HEK293 (cell line): ENCODE data around the gene ZC3H7B.

Source experiments
- CTCF ChIA-PET: fragments of 350-600 bp; formaldehyde crosslinking; extraction: SDS; loops from one replicate; lab custom pipeline; 2021; ENCODE audit warnings: antibody characterized with exemption; lab: Yijun Ruan, JAX
- POLR2A ChIA-PET: fragments of 300-600 bp; formaldehyde crosslinking; extraction: SDS; loops from one replicate; lab custom pipeline; 2020; ENCODE audit warnings: antibody characterized with exemption, inconsistent platforms; lab: Yijun Ruan, JAX
- H3K27ac ChIP-seq: fragments of 200-500 bp; sonication (Bioruptor generic); 2 replicates; pipeline ENCODE4 v1.5.1; 2014; ENCODE audit warnings: low read depth, low read length, control low read depth, inconsistent platforms; ENCODE audit errors: extremely low read depth
- H3K36me3 ChIP-seq, 2 experiments: fragments of 200-500 bp in 1 of 2; sonication (Bioruptor generic) in 1 of 2; 1 replicate in 1 of 2; 2 replicates in 1 of 2; pipeline ENCODE4 v1.5.1; 2014 to 2017; ENCODE audit warnings: inconsistent platforms in 2 of 2, low read length in 2 of 2; ENCODE audit not compliant: control insufficient read depth in 2 of 2, insufficient read depth in 1 of 2
- H3K4me1 ChIP-seq: fragments of 200-500 bp; sonication (Bioruptor generic); 2 replicates; pipeline ENCODE4 v1.5.1; 2014; ENCODE audit warnings: mild to moderate bottlenecking, low read length, inconsistent platforms; ENCODE audit not compliant: control insufficient read depth, insufficient read depth
- H3K4me3 ChIP-seq: 2 replicates; pipeline ENCODE4 v1.5.1; 2011; ENCODE audit warnings: low read depth, mild to moderate bottlenecking, control low read depth, low read length, moderate library complexity
- H3K9me3 ChIP-seq: fragments of 200-500 bp; sonication (Bioruptor generic); 2 replicates; pipeline ENCODE4 v1.5.1; 2014; ENCODE audit warnings: low read depth, low read length, inconsistent platforms; ENCODE audit not compliant: control insufficient read depth, insufficient read depth
- GFI1B ChIP-seq: fragments of 450-650 bp; formaldehyde crosslinking; IDR thresholded peaks from 2 replicates; pipeline ENCODE4 v1.5.1; 2016; ENCODE audit warnings: missing biosample characterization, missing genetic modification characterization
- GLIS1 ChIP-seq: fragments of 450-650 bp; formaldehyde crosslinking; IDR thresholded peaks from 2 replicates; pipeline ENCODE4 v1.5.1; 2016; ENCODE audit warnings: missing biosample characterization, missing genetic modification characterization
- IKZF3 ChIP-seq: fragments of 450-650 bp; IDR thresholded peaks from 2 replicates; pipeline ENCODE4 v1.5.0; 2018; ENCODE audit warnings: missing biosample characterization, mild to moderate bottlenecking, missing genetic modification characterization, moderate library complexity
- REPIN1 ChIP-seq: fragments of 450-650 bp; formaldehyde crosslinking; IDR thresholded peaks from 2 replicates; pipeline ENCODE4 v1.5.1; 2017; ENCODE audit warnings: missing biosample characterization, missing genetic modification characterization, low read depth
- SP2 ChIP-seq: fragments of 450-650 bp; formaldehyde crosslinking; IDR thresholded peaks from 2 replicates; pipeline ENCODE4 v1.5.1; 2016; ENCODE audit warnings: missing biosample characterization, missing genetic modification characterization
- ZBTB21 ChIP-seq: fragments of 450-650 bp; formaldehyde crosslinking; IDR thresholded peaks from 2 replicates; pipeline ENCODE4 v1.5.1; 2017; ENCODE audit warnings: missing biosample characterization, missing genetic modification characterization
- ZNF114 ChIP-seq: fragments of 450-650 bp; formaldehyde crosslinking; IDR thresholded peaks from 2 replicates; pipeline ENCODE4 v1.5.0; 2017; ENCODE audit warnings: missing biosample characterization, missing genetic modification characterization
- ZNF140 ChIP-seq: fragments of 450-650 bp; formaldehyde crosslinking; IDR thresholded peaks from 2 replicates; pipeline ENCODE4 v1.5.1; 2016; ENCODE audit warnings: missing biosample characterization, missing genetic modification characterization
- ZNF16 ChIP-seq: fragments of 450-650 bp; formaldehyde crosslinking; IDR thresholded peaks from 2 replicates; pipeline ENCODE4 v1.5.1; 2016; ENCODE audit warnings: low read depth, missing biosample characterization, missing genetic modification characterization
- ZNF169 ChIP-seq: fragments of 450-650 bp; formaldehyde crosslinking; IDR thresholded peaks from 2 replicates; pipeline ENCODE4 v1.5.1; 2016; ENCODE audit warnings: missing biosample characterization, missing genetic modification characterization
- ZNF24 ChIP-seq: fragments of 450-650 bp; formaldehyde crosslinking; IDR thresholded peaks from 2 replicates; pipeline ENCODE4 v1.5.1; 2016; ENCODE audit warnings: missing biosample characterization, missing genetic modification characterization
- ZNF302 ChIP-seq: fragments of 450-650 bp; formaldehyde crosslinking; IDR thresholded peaks from 2 replicates; pipeline ENCODE4 v1.5.1; 2016; ENCODE audit warnings: missing biosample characterization, missing genetic modification characterization, low read depth
- ZNF335 ChIP-seq: fragments of 450-650 bp; formaldehyde crosslinking; conservative IDR thresholded peaks from 2 replicates; pipeline ENCODE4 v1.5.1; 2016; ENCODE audit warnings: missing biosample characterization, missing genetic modification characterization
- ZNF341 ChIP-seq: fragments of 450-650 bp; formaldehyde crosslinking; IDR thresholded peaks from 2 replicates; pipeline ENCODE4; 2016; ENCODE audit warnings: low read depth, missing biosample characterization, missing genetic modification characterization
- ZNF510 ChIP-seq: fragments of 450-650 bp; formaldehyde crosslinking; IDR thresholded peaks from 2 replicates; pipeline ENCODE4 v1.5.1; 2018; ENCODE audit warnings: mild to moderate bottlenecking, missing genetic modification characterization, missing biosample characterization; ENCODE audit not compliant: insufficient replicate concordance
- ZNF558 ChIP-seq: fragments of 450-650 bp; formaldehyde crosslinking; IDR thresholded peaks from 2 replicates; pipeline ENCODE4 v1.5.1; 2016; ENCODE audit warnings: missing biosample characterization, missing genetic modification characterization
- ZNF560 ChIP-seq: fragments of 450-650 bp; formaldehyde crosslinking; IDR thresholded peaks from 2 replicates; pipeline ENCODE4 v1.5.1; 2017; ENCODE audit warnings: missing biosample characterization, missing genetic modification characterization, borderline replicate concordance
- ZNF571 ChIP-seq: fragments of 450-650 bp; formaldehyde crosslinking; IDR thresholded peaks from 2 replicates; pipeline ENCODE4 v1.5.0; 2017; ENCODE audit warnings: missing biosample characterization, missing genetic modification characterization
- ZNF701 ChIP-seq: fragments of 450-650 bp; formaldehyde crosslinking; IDR thresholded peaks from 2 replicates; pipeline ENCODE4 v1.5.1; 2016; ENCODE audit warnings: missing biosample characterization, missing genetic modification characterization
- ZNF76 ChIP-seq: fragments of 450-650 bp; formaldehyde crosslinking; IDR thresholded peaks from 2 replicates; pipeline ENCODE4; 2016; ENCODE audit warnings: low read depth, missing biosample characterization, missing genetic modification characterization, borderline replicate concordance
- ZNF776 ChIP-seq: fragments of 450-650 bp; formaldehyde crosslinking; IDR thresholded peaks from 2 replicates; pipeline ENCODE4 v1.5.0; 2017; ENCODE audit warnings: missing biosample characterization, missing genetic modification characterization, borderline replicate concordance
- ZNF792 ChIP-seq: fragments of 450-650 bp; formaldehyde crosslinking; IDR thresholded peaks from 2 replicates; pipeline ENCODE4 v1.5.1; 2016; ENCODE audit warnings: missing biosample characterization, missing genetic modification characterization
- TF ChIP-seq, protein P1 (sequence below): fragments of 450-650 bp; formaldehyde crosslinking; IDR thresholded peaks from 2 replicates; pipeline ENCODE4 v1.5.1; 2016; ENCODE audit warnings: missing biosample characterization, missing genetic modification characterization
- TF ChIP-seq, protein P2 (sequence below): fragments of 450-650 bp; formaldehyde crosslinking; IDR thresholded peaks from 2 replicates; pipeline ENCODE4 v1.5.1; 2016; ENCODE audit warnings: missing biosample characterization, missing genetic modification characterization
- TF ChIP-seq, protein P3 (sequence below): fragments of 450-650 bp; formaldehyde crosslinking; IDR thresholded peaks from 2 replicates; pipeline ENCODE4 v1.5.1; 2016; ENCODE audit warnings: missing biosample characterization, missing genetic modification characterization
- TF ChIP-seq, protein P4 (sequence below): fragments of 450-650 bp; formaldehyde crosslinking; IDR thresholded peaks from 2 replicates; pipeline ENCODE4 v1.5.1; 2016; ENCODE audit warnings: missing biosample characterization, missing genetic modification characterization
- TF ChIP-seq, protein P5 (sequence below): fragments of 450-650 bp; formaldehyde crosslinking; IDR thresholded peaks from 2 replicates; pipeline ENCODE4 v1.5.1; 2017; ENCODE audit warnings: missing biosample characterization, missing genetic modification characterization

The ZC3H7B gene

DNA sequence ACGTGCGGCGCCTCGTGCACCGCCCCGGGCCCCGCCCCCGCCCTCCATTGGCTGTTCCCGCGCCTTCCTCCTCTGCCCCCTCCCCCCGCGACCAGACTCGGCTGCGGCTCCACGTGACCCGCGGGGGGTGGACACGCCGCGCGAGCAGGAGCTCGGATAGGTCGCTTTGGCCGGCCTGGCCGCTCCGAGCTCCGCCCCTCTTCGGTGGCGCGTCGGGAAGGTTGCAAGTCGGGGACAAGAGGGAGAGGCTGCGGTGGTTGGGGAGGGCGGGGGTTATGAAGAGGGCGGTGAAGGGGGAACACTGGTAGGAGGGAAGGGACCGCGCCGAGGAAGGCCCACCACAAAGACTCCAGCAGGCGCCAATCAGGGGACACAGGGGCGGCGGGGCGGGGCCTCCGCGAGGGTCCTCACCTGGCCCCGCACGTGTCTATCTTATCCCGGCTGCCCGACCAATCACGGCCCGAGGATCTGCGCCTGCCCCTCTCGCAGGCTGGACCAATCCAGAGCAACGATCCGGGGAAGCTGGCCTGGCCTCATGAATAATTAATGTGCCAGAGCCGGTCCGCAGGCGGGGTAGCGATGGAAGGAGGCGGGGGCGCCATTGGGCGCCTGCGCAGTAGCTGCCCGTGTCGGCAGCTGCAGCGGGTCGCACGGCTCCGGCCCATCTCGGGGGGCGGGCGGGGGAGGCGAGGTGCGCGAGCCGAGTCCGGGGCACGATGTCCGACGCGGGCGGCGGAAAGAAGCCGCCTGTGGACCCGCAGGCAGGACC, 80.2 kb downstream of the ZC3H7B start, which contains the start of gene TEF:
Gene TEF, plus strand, starts transcription at position 614 of the 769 bp plus-strand sequence. Its CDS starts 103 bp downstream, at position 717.
- ChIA-PET CTCF (interaction anchor here (0.6 to 3.4 kb wide), 3 partner anchors 22 to 278 kb away, joined by 3 to 14 read pairs (median 4); no protein-coding TSS in a partner anchor), POLR2A (interaction anchor here (0.6 to 3.0 kb wide), 38 partner anchors 10 to 430 kb away, joined by 3 to 52 read pairs (median 4); partner anchors contain the start of genes ACO2, DESI1, PHF5A and PMM1)
- H3K27ac ChIP-seq: peak within 1 kb of the TSS; percentile 75
- H3K4me3 ChIP-seq: peak within 1 kb of the TSS; percentile 66
- no peaks in the 10 kb centered on the region for H3K36me3 ChIP-seq
- H3K9me3 ChIP-seq: no peaks in the 10 kb centered on the region
- peaks cover 9% of the 10 kb centered on the region for H3K4me1 ChIP-seq
- TF ChIP-seq ZBTB21 (no peak), ZNF792 (tag by site-specific recombination) (no peak), ZNF341 (tag by site-specific recombination) (peak; percentile 97), GFI1B (tag by site-specific recombination) (no peak), ZNF776 (tag by site-specific recombination) (no peak), ZNF302 (no peak), ZNF701 (tag by site-specific recombination) (no peak), SP2 (tag by site-specific recombination) (peak; percentile 94), IKZF3 (tag by site-specific recombination) (no peak), ZNF16 (tag by site-specific recombination) (no peak), ZNF24 (tag by site-specific recombination) (no peak), ZNF76 (tag by site-specific recombination) (peak; percentile 63; the same call in 1 of the 2 replicates), GLIS1 (tag by site-specific recombination) (peak; percentile 68), ZNF560 (tag by site-specific recombination) (no peak), ZNF114 (tag by site-specific recombination) (no peak), ZNF510 (tag by site-specific recombination) (no peak), REPIN1 (tag by site-specific recombination) (no peak), ZNF558 (tag by site-specific recombination) (no peak), ZNF571 (no peak), ZNF169 (no peak), ZNF335 (peak; percentile 93), ZNF140 (tag by site-specific recombination) (no peak)
- TF ChIP-seq, protein P1, sequence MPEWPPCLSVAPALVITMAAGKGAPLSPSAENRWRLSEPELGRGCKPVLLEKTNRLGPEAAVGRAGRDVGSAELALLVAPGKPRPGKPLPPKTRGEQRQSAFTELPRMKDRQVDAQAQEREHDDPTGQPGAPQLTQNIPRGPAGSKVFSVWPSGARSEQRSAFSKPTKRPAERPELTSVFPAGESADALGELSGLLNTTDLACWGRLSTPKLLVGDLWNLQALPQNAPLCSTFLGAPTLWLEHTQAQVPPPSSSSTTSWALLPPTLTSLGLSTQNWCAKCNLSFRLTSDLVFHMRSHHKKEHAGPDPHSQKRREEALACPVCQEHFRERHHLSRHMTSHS: no peak
- TF ChIP-seq, protein P2, sequence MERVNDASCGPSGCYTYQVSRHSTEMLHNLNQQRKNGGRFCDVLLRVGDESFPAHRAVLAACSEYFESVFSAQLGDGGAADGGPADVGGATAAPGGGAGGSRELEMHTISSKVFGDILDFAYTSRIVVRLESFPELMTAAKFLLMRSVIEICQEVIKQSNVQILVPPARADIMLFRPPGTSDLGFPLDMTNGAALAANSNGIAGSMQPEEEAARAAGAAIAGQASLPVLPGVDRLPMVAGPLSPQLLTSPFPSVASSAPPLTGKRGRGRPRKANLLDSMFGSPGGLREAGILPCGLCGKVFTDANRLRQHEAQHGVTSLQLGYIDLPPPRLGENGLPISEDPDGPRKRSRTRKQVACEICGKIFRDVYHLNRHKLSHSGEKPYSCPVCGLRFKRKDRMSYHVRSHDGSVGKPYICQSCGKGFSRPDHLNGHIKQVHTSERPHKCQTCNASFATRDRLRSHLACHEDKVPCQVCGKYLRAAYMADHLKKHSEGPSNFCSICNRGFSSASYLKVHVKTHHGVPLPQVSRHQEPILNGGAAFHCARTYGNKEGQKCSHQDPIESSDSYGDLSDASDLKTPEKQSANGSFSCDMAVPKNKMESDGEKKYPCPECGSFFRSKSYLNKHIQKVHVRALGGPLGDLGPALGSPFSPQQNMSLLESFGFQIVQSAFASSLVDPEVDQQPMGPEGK: peak; percentile 90
- TF ChIP-seq, protein P3, sequence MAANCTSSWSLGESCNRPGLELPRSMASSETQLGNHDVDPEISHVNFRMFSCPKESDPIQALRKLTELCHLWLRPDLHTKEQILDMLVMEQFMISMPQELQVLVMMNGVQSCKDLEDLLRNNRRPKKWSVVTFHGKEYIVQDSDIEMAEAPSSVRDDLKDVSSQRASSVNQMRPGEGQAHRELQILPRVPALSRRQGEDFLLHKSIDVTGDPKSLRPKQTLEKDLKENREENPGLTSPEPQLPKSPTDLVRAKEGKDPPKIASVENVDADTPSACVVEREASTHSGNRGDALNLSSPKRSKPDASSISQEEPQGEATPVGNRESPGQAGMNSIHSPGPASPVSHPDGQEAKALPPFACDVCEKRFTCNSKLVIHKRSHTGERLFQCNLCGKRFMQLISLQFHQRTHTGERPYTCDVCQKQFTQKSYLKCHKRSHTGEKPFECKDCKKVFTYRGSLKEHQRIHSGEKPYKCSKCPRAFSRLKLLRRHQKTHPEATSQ (tag by site-specific recombination): no peak
- TF ChIP-seq, protein P4, sequence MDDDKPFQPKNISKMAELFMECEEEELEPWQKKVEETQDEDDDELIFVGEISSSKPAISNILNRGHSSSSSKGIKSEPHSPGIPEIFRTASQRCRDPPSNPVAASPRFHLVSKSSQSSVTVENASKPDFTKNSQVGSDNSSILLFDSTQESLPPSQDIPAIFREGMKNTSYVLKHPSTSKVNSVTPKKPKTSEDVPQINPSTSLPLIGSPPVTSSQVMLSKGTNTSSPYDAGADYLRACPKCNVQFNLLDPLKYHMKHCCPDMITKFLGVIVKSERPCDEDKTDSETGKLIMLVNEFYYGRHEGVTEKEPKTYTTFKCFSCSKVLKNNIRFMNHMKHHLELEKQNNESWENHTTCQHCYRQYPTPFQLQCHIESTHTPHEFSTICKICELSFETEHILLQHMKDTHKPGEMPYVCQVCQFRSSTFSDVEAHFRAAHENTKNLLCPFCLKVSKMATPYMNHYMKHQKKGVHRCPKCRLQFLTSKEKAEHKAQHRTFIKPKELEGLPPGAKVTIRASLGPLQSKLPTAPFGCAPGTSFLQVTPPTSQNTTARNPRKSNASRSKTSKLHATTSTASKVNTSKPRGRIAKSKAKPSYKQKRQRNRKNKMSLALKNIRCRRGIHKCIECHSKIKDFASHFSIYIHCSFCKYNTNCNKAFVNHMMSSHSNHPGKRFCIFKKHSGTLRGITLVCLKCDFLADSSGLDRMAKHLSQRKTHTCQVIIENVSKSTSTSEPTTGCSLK (tag by site-specific recombination): no peak
- TF ChIP-seq, protein P5, sequence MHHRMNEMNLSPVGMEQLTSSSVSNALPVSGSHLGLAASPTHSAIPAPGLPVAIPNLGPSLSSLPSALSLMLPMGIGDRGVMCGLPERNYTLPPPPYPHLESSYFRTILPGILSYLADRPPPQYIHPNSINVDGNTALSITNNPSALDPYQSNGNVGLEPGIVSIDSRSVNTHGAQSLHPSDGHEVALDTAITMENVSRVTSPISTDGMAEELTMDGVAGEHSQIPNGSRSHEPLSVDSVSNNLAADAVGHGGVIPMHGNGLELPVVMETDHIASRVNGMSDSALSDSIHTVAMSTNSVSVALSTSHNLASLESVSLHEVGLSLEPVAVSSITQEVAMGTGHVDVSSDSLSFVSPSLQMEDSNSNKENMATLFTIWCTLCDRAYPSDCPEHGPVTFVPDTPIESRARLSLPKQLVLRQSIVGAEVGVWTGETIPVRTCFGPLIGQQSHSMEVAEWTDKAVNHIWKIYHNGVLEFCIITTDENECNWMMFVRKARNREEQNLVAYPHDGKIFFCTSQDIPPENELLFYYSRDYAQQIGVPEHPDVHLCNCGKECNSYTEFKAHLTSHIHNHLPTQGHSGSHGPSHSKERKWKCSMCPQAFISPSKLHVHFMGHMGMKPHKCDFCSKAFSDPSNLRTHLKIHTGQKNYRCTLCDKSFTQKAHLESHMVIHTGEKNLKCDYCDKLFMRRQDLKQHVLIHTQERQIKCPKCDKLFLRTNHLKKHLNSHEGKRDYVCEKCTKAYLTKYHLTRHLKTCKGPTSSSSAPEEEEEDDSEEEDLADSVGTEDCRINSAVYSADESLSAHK (tag by site-specific recombination): no peak
